HL-60 (cell line): ENCODE measurements around the gene EHBP1.

ENCODE experiments used
- DNase-seq, 2 experiments: peaks; one replicate each; pipeline ENCODE4 v3.0.0-alpha.2; 2010 to 2020; ENCODE audit warnings: low read depth in 1 of 2, low spot score in 1 of 2
- H3K27ac ChIP-seq: fragments of 250-450 bp; sonication (Bioruptor Pico); replicated peaks from 2 replicates; pipeline ENCODE4 v1.5.1; 2020; ENCODE audit warnings: mild to moderate bottlenecking, moderate library complexity
- H3K27me3 ChIP-seq: fragments of 250-450 bp; sonication (Bioruptor Pico); 2 replicates; pipeline ENCODE4 v1.5.1; 2021; ENCODE audit warnings: mild to moderate bottlenecking, moderate library complexity; ENCODE audit not compliant: insufficient read depth, poor library complexity, severe bottlenecking
- H3K4me3 ChIP-seq: replicated peaks from 2 replicates; pipeline ENCODE4 v1.5.1; 2011; ENCODE audit warnings: mild to moderate bottlenecking, control low read depth, low read length; ENCODE audit not compliant: insufficient read depth
- CTCF ChIP-seq: IDR thresholded peaks from one replicate; pipeline ENCODE4 v1.5.1; 2011; ENCODE audit warnings: low read length, control low read depth, inconsistent platforms; ENCODE audit not compliant: insufficient read depth
- GABPA ChIP-seq: IDR thresholded peaks from 2 replicates; pipeline ENCODE4 v1.6.1; 2012; ENCODE audit warnings: low read depth
- POLR2AphosphoS5 ChIP-seq: IDR thresholded peaks from 2 replicates; pipeline ENCODE4 v1.6.1; 2012; ENCODE audit warnings: low read depth
- REST ChIP-seq: IDR thresholded peaks from 2 replicates; pipeline ENCODE4 v1.6.1; 2012; ENCODE audit warnings: low read depth; ENCODE audit not compliant: insufficient replicate concordance
- SPI1 ChIP-seq: IDR thresholded peaks from 2 replicates; pipeline ENCODE4 v1.6.1; 2012; ENCODE audit warnings: low read depth, mild to moderate bottlenecking, borderline replicate concordance

Gene EHBP1

GRCh38 chr2:62793213-62793612, 87.7 kb downstream of the EHBP1 start:
- H3K27ac ChIP-seq: no peak overlapping the region
- H3K27me3 ChIP-seq: no peaks in the 10 kb centered on the region
- DNase-seq: no peak
- no peak overlapping the region for H3K4me3 ChIP-seq
- no peak for TF ChIP-seq POLR2AphosphoS5
- no peak for TF ChIP-seq REST
- no peak for TF ChIP-seq GABPA
- no peak for TF ChIP-seq CTCF

- DNase-seq: no peak
These were observed 89.3 kb downstream of the EHBP1 start for GRCh38 chr2:62794791-62795190.

GRCh38 chr2:62795341-62795740, 89.8 kb downstream of the EHBP1 start:
- Histone ChIP-seq H3K4me3 (no peak overlapping the region), H3K27ac (no peak overlapping the region), H3K27me3 (no peaks in the 10 kb centered on the region)
- TF ChIP-seq REST (no peak), POLR2AphosphoS5 (no peak), SPI1 (no peak), CTCF (no peak), GABPA (no peak)
- no peak for DNase-seq

More at GRCh38 chr2:62794791-62795190, 89.3 kb downstream of the EHBP1 start:
- no peak overlapping the region for H3K4me3 ChIP-seq
- TF ChIP-seq REST (no peak), POLR2AphosphoS5 (no peak), CTCF (no peak), SPI1 (no peak), GABPA (no peak)
- H3K27me3 ChIP-seq: no peaks in the 10 kb centered on the region
- no peak overlapping the region for H3K27ac ChIP-seq
